Measurements from ENCODE around the gene CHRDL2. TPM values are rescaled to one million over a fixed set of nuclear protein-coding genes. Genes with fewer than 3 reads are reported as not detected.
"Not testable (repeated sequence)": the region's sequence is repeated elsewhere in the genome, so short reads cannot be mapped to it uniquely, and the experiment has no call there.

The CHRDL2 gene
- total RNA-seq, 1 donor from 2014 or later: 1.9 TPM

DNA sequence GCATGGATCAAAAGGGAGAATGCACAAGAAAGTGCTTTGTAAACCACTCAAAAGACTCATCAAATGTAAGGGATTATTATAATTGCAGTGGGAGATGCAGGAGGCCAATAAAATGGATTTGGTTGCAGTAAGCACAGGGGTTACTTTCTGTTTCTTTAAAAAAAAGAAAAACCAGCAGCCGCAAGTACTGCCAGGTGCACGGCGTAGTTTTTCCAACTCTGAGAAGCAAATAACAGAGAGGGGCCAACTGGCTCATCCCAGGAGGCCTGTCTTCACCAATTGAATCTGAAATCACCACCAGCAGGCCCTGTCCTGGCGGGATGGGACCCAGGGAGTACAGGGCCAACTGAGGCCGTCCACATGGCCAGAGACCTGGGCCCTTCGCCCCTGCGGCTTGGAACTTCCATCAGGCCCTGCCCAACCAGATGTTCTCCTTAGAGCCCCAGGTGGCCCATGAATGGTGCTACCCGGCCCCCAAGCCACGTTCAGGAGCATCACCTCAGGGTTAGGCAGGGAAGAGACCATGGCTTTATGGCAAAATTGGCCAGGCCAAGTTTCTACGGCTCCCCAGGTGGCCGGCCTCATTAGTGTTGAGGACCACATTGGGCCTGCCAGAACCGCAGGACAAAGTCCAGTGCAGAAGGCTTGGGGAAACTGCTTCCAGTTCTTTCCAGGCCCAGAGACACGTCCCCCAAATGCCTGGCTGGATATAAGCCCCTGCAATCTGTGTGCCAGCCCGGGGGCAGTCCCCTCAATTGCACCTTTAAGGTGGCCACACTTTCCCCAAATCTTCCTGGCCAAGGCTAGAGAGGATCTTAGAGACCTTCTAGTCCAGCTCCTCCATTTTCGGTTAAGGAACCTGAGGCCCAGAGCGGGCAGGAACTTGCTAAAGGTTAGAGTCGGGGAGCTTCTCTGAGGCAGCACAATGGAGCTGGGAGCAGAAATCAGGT lies 61.7 kb downstream of the CHRDL2 start:
- DNase-seq: no peak

DNA sequence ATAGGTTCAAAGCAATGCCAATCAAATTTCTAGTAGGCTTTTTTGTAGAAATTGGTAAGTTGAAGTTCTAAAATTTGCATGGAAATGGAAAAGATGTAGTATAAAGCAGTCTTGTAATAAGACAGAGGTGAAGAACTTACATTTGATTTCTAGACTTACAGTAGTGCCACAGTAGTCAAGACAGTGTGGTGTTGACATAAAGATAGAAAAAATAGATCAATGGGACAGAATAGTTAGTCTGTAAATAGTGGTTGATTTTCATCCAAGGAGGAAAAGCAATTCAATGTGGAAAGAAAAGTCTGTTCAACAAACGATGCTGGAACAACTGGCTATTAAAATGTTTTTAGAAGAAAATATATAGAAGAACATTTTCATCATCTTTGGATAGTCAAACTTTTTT lies 67.9 kb downstream of the CHRDL2 start:
- DNase-seq: no peak

DNA sequence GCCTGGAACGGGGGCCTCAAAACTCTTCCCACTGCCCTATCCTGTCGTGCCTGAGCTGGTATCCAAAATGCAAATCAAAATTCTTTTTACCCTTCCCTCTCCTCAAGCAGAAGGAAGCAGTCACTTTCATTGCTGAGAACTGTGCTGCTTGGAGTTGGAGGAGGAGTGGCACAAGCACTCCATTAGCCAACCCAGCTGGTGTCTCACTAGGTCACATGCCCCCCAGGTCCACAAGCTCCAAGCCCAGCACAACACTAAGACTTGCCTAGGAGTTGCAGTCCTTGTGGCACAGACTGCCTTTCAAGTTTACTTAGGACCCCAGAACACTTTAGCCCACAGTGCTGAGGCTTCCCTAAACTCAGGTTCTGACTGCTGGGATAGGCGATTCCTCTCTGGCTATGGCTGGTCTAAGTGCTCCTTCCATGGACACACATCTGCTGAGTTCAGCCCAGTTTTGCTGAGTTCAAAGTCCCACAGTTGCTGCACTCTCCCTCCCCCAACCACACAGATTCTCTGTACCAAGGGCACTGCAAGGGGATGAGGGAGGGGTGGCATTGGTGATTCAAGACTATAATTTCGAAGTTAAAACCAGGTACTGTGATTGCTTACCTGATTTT lies 68.6 kb downstream of the CHRDL2 start:
- no peak for DNase-seq

DNA sequence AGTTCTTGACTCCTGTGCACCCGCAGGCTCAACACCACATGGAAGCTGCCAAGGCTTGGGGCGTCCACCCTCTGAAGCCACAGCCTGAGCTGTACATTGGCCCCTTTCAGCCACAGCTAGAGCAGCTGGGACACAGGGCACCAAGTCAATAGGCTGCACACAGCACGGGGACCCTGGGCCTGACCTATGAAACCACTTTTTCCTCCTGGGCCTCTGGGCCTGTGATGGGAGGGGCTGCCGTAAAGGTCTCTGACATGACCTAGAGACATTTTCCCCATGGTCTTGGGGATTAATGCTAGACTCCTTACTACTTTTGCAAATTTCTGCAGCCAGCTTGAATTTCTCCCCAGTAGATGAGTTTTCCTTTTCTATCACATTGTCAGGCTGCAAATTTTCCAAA lies 72.1 kb downstream of the CHRDL2 start:
- DNase-seq: not testable (repeated sequence)

DNA sequence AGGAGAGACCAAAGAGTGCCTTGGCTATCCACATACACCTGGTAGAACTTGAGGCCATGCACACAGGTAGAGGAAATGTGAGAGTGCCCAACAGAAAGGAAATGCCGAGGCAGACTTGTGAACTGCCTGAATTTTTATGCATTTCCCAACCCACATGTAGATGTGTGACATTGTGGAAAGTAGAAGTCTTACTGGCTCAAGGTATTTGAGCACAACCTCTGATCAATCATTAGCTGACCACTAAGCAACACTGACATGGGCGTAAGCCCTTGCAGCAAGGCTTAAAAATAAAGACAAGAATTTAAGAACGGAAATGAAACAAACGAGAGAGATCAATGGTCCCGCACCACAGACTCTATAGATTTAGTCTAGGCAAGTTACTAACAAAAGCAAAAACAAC lies 76.2 kb downstream of the CHRDL2 start:
- DNase-seq: no peak

DNA sequence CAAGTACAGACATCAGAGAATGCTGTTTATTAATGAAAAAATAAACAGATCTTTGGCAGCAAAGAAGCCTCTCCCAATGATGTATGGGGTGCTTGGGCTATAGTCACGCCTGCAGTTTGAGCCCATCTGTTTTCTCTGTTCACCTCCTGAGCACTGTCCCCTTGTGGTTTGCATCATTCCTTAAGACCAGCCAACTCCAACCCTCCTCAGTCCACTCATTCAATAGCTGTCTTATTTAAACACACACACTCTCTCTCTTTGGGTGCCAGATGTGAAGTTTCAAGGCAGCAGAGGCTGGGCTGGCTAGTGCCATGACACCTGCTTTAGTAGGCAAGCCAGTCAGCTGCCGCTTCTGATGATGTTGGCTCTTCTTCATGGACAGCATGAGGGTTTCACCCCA lies 80.7 kb downstream of the CHRDL2 start:
- DNase-seq: no peak

DNA sequence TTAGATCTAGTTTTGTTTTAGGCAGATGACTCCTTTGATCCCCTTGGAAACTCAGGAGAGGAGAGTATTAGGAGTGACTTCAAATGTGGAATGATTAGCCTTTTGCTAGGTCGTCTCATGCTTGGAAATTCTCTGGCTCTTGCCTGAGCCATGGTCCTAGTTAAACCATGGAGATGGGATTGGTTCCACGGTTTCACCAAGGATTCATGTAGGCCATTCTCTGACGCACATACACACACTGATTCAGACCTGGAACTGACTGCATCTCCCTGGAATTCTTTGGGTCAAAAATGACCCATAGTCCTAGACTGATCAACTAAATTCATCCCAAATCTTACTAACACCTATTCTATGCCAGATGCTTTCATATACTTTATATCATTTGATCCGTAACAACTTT lies 82.3 kb downstream of the CHRDL2 start:
- DNase-seq: no peak

DNA sequence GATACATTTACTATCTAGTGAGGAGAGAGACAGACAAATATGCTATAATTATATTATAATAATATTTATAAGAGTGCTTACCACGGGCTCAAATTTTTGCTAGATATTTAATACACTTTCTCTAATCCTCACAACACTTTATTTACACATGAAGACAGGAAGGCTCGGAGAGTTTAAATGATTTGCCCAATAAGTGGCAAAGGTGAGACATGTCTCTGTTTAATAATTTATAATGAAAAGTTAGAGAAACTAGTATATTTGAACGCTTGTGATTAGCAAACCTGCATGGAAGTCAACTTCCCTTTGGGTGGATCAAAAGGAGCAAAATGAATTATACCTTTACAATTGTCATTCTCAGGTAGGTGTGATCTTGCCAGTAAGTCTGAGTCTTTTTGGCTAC lies 83.4 kb downstream of the CHRDL2 start:
- no peak for DNase-seq

DNA sequence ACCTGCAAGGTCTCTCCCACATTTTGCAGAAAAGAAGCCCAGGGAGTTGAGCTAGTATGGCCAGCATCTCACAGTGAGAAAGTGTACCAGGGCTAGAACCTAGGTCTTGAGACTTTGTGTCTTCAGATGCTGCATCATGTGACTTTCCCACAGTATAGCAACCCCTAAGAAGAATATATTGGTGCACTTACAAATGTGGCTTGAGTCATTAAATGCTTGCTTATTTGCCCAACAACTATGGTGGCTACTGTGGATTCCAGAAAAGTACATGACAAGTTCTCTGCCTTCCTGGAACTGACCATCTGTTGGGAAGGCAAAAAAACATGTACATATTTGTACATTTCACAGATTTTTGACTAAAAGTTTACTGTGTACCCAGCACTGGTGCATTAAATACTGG lies 83.8 kb downstream of the CHRDL2 start:
- DNase-seq: no peak

DNA sequence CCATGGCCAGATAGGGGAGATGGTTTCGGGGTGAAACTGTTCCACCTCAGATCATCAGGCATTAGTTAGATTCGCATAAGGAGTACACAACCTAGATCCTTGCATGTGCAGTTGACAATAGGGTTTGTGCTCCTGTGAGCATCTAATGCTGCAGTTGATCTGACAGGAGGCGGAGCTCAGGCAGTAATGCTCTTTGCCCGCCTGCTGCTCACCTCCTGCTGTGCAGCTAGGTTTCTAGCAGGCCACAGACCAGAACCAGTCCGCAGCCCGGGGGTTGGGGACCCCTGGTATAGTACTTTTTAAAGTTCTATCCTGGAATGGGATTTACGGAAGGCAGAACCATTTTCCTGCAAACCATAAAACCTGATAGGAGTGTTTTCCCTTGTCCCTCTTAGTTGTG lies 84.3 kb downstream of the CHRDL2 start:
- no peak for DNase-seq

Other genes starting within 250 kb of the CHRDL2 start
- 3.0 and 3.6 TPM in 2 replicates for gene LIPT2, start 237.7 kb downstream of the CHRDL2 start, total RNA-seq
- gene POLD3, start 138.8 kb downstream of the CHRDL2 start, total RNA-seq: 13.8 and 19.9 TPM in 2 replicates
- 27.6 and 36.2 TPM in 2 replicates for gene RNF169, start 17.4 kb upstream of the CHRDL2 start, total RNA-seq
- 8.2 and 16.8 TPM in 2 replicates for gene XRRA1, start 217.7 kb upstream of the CHRDL2 start, total RNA-seq
- gene SPCS2, start 217.8 kb upstream of the CHRDL2 start, total RNA-seq: 18.6 and 20.4 TPM in 2 replicates